LNCaP clone FGC (cell line): ENCODE measurements around the gene RHEB.

Experiments used
- DNase-seq: peaks from one replicate; pipeline ENCODE4 v3.0.0-alpha.2; 2011; ENCODE audit warnings: low read depth
- H3K4me3 ChIP-seq: 2 replicates; pipeline ENCODE4 v1.5.1; 2011; ENCODE audit warnings: mild to moderate bottlenecking, low read depth, low read length, control low read depth
- CTCF ChIP-seq: IDR thresholded peaks from 2 replicates; pipeline ENCODE4 v1.5.1; 2012; ENCODE audit warnings: mild to moderate bottlenecking; ENCODE audit not compliant: control insufficient read depth, insufficient read depth; ENCODE audit errors: extremely low read depth

Gene RHEB

DNA sequence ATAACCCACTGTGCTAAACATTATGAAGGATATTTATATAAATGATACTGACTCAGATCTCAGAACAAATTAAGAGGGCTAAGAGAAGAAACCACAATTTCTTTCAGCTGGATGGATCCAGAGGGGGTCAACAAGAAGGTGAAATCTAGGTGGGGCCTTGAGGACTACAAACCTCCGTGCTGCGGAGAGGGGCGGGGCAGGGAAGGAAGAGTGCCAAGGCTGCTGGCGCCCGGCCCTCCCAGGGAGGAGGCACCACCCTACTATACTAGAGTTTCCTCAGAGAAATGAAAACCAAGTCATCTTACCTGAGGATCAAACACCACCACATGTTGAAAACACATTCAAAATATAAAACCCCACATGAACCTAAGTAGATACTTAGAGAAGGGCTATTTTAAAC lies 50.4 kb downstream of the RHEB start:
- H3K4me3 ChIP-seq, result no peak overlapping the region
- no peak for DNase-seq
- no peak for TF ChIP-seq CTCF

DNA sequence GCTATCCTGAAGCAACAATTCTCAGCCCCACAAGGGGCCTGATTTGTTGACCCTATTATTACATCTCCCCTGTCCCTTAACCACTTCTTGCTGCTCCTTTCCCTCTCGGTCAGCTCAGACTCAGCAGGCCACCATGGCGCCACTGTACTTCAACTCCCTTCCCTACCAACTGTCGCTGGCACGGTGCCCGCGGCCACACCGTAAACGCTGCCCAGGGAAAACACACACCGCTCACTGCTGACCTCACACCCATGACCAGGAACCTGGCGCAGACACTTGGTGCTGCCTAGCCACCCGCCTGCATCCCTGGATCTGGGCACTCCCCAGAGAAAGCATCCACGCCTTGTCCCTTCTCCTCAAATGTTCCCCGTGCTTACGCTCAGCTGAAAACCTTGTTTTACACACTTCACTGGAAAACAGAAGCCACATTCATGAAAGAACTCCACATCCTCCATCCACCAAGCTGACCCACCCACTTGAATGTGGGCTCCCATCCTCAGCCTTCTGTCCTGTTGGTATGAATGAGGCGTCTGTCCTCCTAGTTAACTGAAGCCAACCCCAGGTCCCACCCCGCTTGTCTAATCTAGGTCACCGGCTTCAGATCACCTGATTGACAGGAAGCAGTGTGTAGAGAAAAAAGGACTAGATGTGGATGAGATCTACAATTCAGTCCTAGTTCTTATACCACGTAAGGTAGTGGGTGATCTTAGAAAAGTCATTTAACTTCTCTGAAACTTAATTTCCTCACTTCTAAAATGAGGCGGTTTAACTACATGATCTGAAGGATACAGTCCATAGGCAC lies 51.3 kb downstream of the RHEB start:
- H3K4me3 ChIP-seq, result no peak overlapping the region
- no peak for TF ChIP-seq CTCF
- no peak for DNase-seq

DNA sequence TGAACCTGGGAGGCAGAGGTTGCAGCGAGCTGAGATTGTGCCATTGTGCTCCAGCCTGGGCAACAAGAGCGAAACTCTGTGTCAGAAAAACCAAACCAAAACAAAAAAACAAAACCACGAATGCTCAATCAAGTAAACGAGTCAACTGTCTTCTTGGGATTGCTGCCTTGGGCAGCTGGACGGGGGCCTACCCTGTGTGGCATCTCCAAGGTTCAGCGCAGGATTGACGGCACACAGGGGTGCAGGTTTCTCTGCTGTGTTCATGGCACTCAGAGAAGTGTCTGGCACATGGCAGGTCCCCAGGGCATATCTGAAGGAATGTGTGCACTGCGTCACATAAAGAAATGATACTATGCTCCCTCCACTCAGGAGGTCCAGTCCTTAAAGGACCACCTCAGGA lies 54.5 kb downstream of the RHEB start:
- no peak overlapping the region for H3K4me3 ChIP-seq
- no peak for TF ChIP-seq CTCF
- no peak for DNase-seq

DNA sequence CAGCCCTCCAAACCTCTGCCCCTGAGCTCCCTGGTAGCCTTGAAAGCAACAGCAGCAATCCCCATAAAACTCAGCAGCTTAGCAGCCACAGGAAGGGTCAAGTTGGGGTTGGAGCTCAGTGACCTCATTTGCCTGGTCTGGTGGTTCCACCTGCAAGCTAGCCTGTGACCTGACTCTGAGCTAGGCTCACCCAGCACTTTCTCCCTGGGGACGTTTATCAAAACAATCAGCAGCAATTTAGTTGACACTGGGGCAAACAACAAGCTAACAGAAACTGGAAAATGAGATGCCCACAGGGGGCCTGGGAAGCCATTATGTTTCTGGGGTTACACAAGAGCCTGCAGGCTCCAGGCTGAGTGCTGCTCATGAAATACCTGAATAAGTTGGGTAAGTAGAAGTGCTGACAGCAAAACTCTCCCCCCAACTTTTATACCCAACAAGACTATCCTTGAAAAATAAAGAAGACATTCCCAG lies 57.4 kb downstream of the RHEB start:
- no peak for TF ChIP-seq CTCF
- DNase-seq, result no peak
- H3K4me3 ChIP-seq, result no peak overlapping the region

DNA sequence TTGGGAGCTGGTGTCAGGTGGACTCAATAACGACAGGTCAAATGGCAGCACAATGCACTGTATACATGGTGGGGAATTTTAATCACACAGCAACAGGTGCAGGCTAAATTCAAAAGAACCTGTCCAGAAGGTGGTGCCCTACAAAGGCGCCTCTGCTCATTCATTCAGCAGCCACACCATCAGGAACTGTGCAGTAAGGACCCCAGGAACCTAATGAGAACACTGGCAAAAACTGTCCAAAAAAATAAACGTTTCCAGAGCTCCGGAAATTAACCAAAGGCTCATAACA lies 57.8 kb downstream of the RHEB start:
- no peak for TF ChIP-seq CTCF
- DNase-seq, result no peak
- no peak overlapping the region for H3K4me3 ChIP-seq

- H3K4me3 ChIP-seq, result no peak overlapping the region
- DNase-seq, result no peak
- TF ChIP-seq CTCF, result no peak
These were observed 58.4 kb downstream of the RHEB start for GRCh38 chr7:151461096-151461941.
